ENCODE results near the gene SEL1L2. TPM values are rescaled to one million over a fixed set of nuclear protein-coding genes. Genes with fewer than 3 reads are reported as not detected.

The SEL1L2 gene
- total RNA-seq, 2 experiments from 2014 or later, result not detected

- no peak for ATAC-seq (ENCODE audit: poor library complexity)
- no peak overlapping the region for H3K4me3 Mint-ChIP-seq
- H3K27ac Mint-ChIP-seq, result no peak overlapping the region
- intact Hi-C loops (cut with DNase I, micrococcal nuclease), result no loop called here
- CTCF ChIA-PET, result no interaction called here
- no peak for TF ChIP-seq CTCF (IDR thresholded peaks at IDR 0.05)
- no peaks in the 10 kb centered on the region for H3K27me3 Mint-ChIP-seq
- no peaks in the 10 kb centered on the region for H3K4me1 ChIP-seq (ENCODE audit: insufficient read depth, low read length)
- no peak overlapping the region for H3K27ac ChIP-seq (ENCODE audit: low read depth in 1 of 2, low read length in 2 of 2)
- no peaks in the 10 kb centered on the region for H3K27me3 ChIP-seq (ENCODE audit: control insufficient read depth in 1 of 2, insufficient read depth in 2 of 2, low read length in 2 of 2)
- H3K9me3 Mint-ChIP-seq, result no peaks in the 10 kb centered on the region
- no peak for DNase-seq
- H3K36me3 ChIP-seq (ENCODE audit: insufficient read depth, low read length), result no peaks in the 10 kb centered on the region
- POLR2A ChIA-PET, result no interaction called here
- no peaks in the 10 kb centered on the region for H3K4me1 Mint-ChIP-seq (ENCODE audit: low read depth)
- H3K36me3 Mint-ChIP-seq (ENCODE audit: low read depth), result no peaks in the 10 kb centered on the region
- peaks cover 0 to 3% of the 10 kb centered on the region in 2 experiments for H3K9me3 ChIP-seq (ENCODE audit: control insufficient read depth in 1 of 2, insufficient read depth in 1 of 2, low read length in 2 of 2)
- no peak overlapping the region for H3K4me3 ChIP-seq (ENCODE audit: low read length)
These were observed 60.6 kb downstream of the SEL1L2 start for GRCh38 chr20:13929836-13930235.

GRCh38 chr20:13928901-13929300 is 61.5 kb downstream of the SEL1L2 start:
- H3K27ac ChIP-seq (ENCODE audit: low read depth in 1 of 2, low read length in 2 of 2), result no peak overlapping the region
- no peaks in the 10 kb centered on the region for H3K36me3 Mint-ChIP-seq (ENCODE audit: low read depth)
- H3K4me1 ChIP-seq (ENCODE audit: insufficient read depth, low read length), result no peaks in the 10 kb centered on the region
- no peaks in the 10 kb centered on the region for H3K27me3 ChIP-seq (ENCODE audit: control insufficient read depth in 1 of 2, insufficient read depth in 2 of 2, low read length in 2 of 2)
- DNase-seq (no peak), ATAC-seq (ENCODE audit: poor library complexity) (no peak)
- CTCF ChIA-PET, result no interaction called here
- TF ChIP-seq CTCF (IDR thresholded peaks at IDR 0.05), result no peak
- H3K9me3 Mint-ChIP-seq, result no peaks in the 10 kb centered on the region
- no peak overlapping the region for H3K27ac Mint-ChIP-seq
- no peaks in the 10 kb centered on the region for H3K36me3 ChIP-seq (ENCODE audit: insufficient read depth, low read length)
- no peak overlapping the region for H3K4me3 ChIP-seq (ENCODE audit: low read length)
- intact Hi-C loops (cut with DNase I, micrococcal nuclease), result no loop called here
- no peaks in the 10 kb centered on the region for H3K27me3 Mint-ChIP-seq
- no peaks in the 10 kb centered on the region for H3K4me1 Mint-ChIP-seq (ENCODE audit: low read depth)
- no peak overlapping the region for H3K4me3 Mint-ChIP-seq
- H3K9me3 ChIP-seq (ENCODE audit: control insufficient read depth in 1 of 2, insufficient read depth in 1 of 2, low read length in 2 of 2), result peaks cover 0 to 3% of the 10 kb centered on the region in 2 experiments
- POLR2A ChIA-PET, result no interaction called here

DNA sequence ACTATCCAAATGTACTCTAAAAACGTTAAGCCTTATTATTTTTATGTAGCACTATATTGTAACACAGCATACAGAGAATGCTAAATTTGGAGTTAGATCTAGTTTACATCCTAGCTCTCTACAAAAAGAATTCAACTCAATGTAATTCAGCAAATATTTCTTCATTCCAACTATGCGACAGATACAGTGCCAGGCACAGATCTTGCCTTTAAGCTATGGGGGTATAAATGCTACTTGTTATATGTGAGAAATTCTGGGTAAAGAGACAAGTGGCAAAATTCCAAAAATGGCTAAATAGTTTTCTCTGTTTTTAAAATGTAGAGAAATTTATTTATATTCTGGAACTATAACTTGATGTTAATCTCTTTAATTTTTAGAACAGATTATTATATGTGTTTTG is 63.2 kb downstream of the SEL1L2 start:
- Histone ChIP-seq H3K27ac (ENCODE audit: low read depth in 1 of 2, low read length in 2 of 2) (no peak overlapping the region), H3K9me3 (ENCODE audit: control insufficient read depth in 1 of 2, insufficient read depth in 1 of 2, low read length in 2 of 2) (peaks cover 0 to 3% of the 10 kb centered on the region in 2 experiments), H3K36me3 (ENCODE audit: insufficient read depth, low read length) (no peaks in the 10 kb centered on the region), H3K4me3 (ENCODE audit: low read length) (no peak overlapping the region), H3K4me1 (ENCODE audit: insufficient read depth, low read length) (no peaks in the 10 kb centered on the region), H3K27me3 (ENCODE audit: control insufficient read depth in 1 of 2, insufficient read depth in 2 of 2, low read length in 2 of 2) (no peaks in the 10 kb centered on the region)
- Mint-ChIP-seq H3K4me3 (no peak overlapping the region), H3K27me3 (no peaks in the 10 kb centered on the region), H3K4me1 (ENCODE audit: low read depth) (no peaks in the 10 kb centered on the region), H3K27ac (no peak overlapping the region), H3K36me3 (ENCODE audit: low read depth) (no peaks in the 10 kb centered on the region), H3K9me3 (no peaks in the 10 kb centered on the region)
- intact Hi-C loops (cut with DNase I, micrococcal nuclease), result no loop called here
- ATAC-seq (ENCODE audit: poor library complexity), result no peak
- DNase-seq, result no peak
- ChIA-PET CTCF (no interaction called here), POLR2A (no interaction called here)
- TF ChIP-seq CTCF (IDR thresholded peaks at IDR 0.05), result no peak
